AG09309 (cell line): ENCODE results near the gene DDX42.

Experiments used
- DNase-seq: peaks from one replicate; pipeline ENCODE4 v3.0.0-alpha.2; 2010; ENCODE audit warnings: low read depth
- H3K4me3 ChIP-seq: 2 replicates; pipeline ENCODE4 v1.5.1; 2011; ENCODE audit warnings: mild to moderate bottlenecking, low read depth, low read length, moderate library complexity; ENCODE audit not compliant: control insufficient read depth
- CTCF ChIP-seq: IDR thresholded peaks from 2 replicates; pipeline ENCODE4 v1.5.1; 2011; ENCODE audit warnings: mild to moderate bottlenecking, low read depth, low read length, inconsistent platforms; ENCODE audit not compliant: insufficient read depth, control insufficient read depth; ENCODE audit errors: missing control alignments

Gene DDX42

GRCh38 chr17:63752707-63753106, 21.3 kb upstream of the DDX42 start:
- no peak overlapping the region for H3K4me3 ChIP-seq
- DNase-seq, result no peak
- no peak for TF ChIP-seq CTCF

- TF ChIP-seq CTCF, result no peak
- no peak overlapping the region for H3K4me3 ChIP-seq
- no peak for DNase-seq
Observed at GRCh38 chr17:63753215-63753614, 20.8 kb upstream of the DDX42 start.

DNA sequence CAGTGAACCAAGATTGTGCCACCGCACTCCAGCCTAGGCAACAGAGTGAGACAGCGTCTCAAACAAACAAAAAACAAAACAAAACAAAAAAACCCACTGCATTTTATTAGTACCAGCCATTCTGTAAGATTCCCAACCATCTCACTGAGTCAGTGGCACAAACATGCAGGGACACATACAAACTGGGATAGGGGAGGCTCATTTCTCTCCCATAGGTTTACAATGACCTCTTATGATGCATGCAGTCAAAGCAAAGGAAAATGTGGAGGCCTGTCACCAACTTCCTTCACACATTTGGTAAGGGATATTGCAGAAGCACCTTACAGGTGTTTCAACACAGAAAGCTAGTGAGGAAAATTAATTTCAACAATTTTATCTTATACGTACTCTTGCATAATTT, 19.9 kb upstream of the DDX42 start:
- no peak for TF ChIP-seq CTCF
- no peak overlapping the region for H3K4me3 ChIP-seq
- no peak for DNase-seq

DNA sequence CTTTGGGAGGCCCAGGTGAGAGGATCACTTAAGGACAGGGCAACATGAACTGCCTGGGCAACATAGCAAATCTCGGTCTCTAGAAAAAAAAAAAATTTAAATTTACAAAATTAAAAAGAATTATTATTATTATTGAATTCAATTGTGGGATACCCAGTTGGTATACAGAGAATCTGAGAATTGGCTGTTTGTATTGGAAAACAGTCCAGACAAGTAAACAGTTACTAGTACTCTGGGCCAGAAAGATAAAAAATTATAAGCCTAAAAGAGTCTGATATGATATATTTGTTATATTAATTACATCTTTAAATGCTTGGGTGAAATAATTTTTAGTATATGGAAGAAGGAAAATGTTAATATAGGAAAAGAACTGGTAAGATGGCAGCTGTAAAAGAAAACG, 15.5 kb upstream of the DDX42 start:
- no peak overlapping the region for H3K4me3 ChIP-seq
- DNase-seq, result no peak
- TF ChIP-seq CTCF, result no peak

- no peak for DNase-seq
- no peak overlapping the region for H3K4me3 ChIP-seq
- no peak for TF ChIP-seq CTCF
Observed at GRCh38 chr17:63760771-63761539, 13.0 kb upstream of the DDX42 start.

GRCh38 chr17:63762161-63763078, 11.6 kb upstream of the DDX42 start:
- no peak for TF ChIP-seq CTCF

More at GRCh38 chr17:63762161-63763078, 11.6 kb upstream of the DDX42 start:
- no peak overlapping the region for H3K4me3 ChIP-seq
- DNase-seq, result no peak
